GM18858 (cell line): ENCODE results near the gene CDK14.

Source experiments
- ATAC-seq: cut with Tn5 transposase; IDR thresholded peaks from one replicate; pipeline ENCODE4 v1.9.1; 2021; ENCODE audit not compliant: unreplicated experiment

The CDK14 gene

DNA sequence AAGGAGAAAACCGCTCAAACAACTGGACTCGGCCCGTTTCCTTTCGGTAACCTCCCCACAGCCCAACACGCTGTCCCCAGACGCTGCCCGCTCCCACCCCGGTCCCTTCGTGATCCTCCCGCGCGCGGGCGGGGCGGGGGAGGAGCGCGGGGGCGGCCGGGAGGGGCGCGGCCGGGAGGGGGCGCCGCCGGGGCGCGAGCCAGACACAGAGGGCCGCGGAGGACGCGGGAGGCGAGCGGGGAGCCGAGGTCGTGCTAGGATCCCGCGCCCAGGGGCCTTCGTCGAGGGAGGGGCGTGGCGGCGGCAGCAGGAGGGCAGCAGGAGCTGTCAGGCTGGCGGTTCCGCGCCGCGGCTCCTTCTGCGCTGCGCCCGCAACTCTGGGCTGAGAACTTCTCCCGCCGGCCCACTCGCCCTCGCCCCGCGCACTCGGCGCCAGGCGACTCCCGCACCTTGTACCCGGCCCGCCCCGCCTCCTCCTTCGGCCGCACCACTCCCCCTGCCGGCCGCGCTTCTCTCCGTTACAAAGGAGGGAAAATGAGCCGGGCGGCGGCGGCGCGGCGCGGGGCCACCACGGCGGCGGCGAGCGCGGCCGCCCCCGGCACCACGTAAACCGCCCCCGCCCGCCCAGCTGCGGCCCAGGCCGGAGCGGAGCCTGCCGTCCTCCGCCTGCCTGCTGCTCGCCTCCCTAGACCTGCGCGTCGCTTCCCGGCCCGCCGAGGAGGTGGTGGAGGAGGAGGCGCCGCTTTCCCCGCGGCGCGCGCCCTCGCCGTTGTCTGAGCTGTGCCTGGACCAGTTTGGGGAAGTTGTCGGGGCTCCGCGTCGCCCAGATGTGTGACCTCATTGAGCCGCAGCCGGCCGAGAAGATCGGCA, at the start of gene CDK14:
Gene CDK14 (plus strand): TSS at position 521 of the 870 bp plus-strand sequence. CDS start 307 bp downstream, at position 828.
- ATAC-seq = peak; percentile 36

DNA sequence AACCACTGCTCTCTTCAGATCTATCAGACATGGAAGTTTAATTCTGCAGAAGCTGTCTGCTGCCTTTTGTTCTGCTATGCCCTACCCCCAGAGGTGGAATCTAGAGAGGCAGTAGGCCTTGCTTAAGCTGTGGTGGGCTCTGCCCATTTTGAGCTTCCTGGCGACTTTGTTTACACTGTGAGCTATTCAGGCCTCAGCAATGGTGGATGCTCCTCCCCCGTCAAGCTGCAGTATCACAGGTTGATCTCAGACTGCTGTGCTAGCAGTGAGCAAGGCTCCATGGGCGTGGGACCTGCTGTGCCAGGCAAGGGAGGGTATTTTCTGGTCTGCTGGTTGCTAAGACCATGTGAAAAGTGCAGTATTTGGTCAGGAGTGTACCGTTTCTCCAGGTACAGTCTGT, 45.1 kb upstream of the CDK14 start:
- ATAC-seq = no peak

DNA sequence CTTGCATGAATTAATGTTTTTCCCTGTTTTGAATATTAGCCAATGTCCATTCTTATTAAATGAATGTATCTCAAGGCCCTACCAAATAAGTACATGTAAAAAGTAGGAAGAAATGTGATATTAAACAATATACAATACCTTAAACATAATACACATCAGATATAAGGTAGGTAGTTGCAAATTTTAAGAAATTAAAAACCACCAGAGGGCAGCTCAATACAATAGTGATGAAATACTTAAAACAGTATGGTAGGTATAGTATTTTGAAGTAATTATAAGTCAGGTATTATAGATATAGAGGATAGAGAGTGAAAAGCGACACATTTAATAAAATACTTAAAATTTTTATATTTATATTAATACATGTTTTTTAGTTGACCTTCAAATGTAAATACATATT, 43.6 kb upstream of the CDK14 start:
- no peak for ATAC-seq

DNA sequence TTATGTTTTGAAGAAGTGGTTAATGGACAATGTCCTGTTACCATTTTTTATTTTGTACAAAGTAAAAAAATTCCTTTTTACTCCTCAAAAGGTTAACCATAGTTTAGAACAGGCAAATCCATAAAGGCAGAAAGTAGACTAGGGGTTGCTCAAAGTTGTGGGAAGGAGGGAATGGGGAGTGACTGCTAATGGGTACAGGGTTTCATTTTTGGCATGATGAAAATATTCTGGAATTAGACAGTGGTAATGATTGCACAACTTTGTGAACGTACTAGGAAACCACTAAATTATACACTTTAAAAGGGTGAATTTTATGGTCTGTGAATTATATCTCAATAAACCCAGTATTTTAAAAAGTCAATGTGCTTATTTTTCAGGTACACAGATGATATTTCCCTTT, 35.4 kb upstream of the CDK14 start:
- ATAC-seq = no peak

DNA sequence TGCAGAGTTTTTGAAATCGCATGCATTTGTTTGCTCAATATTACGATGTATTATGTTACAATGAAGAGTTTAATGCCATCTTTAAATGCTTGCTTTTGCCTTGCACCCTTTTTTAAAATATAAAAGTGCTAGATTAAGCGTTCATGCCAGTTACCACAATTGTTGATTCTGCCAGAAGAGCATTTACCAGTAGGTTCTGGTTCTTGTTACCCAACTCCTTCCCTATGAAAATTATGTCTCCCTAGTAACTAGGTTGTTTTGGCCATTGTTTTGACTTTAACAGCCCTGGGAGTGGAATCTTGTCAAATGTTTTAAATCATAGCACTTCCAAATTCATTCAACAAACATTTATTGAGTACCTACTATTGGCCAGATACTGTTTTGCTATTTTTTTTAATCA, 32.8 kb upstream of the CDK14 start:
- no peak for ATAC-seq

DNA sequence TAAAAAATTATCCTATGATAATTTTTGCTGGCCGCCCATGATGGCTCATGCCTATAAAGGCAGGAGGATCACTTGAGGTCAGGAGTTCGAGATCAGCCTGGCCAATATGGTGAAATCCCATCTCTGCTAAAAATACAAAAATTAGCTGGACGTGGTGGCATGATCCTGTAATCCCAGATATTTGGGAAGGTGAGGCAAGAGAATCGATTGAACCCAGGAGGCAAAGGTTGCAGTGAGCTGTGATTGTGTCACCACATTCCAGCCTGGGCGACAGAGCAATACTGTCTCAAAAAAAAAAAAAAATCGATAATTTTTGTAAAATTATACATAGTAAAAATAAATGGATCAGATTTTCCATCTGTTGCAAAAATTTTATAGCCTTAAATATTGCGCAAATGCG, 31.7 kb upstream of the CDK14 start:
- no peak for ATAC-seq

DNA sequence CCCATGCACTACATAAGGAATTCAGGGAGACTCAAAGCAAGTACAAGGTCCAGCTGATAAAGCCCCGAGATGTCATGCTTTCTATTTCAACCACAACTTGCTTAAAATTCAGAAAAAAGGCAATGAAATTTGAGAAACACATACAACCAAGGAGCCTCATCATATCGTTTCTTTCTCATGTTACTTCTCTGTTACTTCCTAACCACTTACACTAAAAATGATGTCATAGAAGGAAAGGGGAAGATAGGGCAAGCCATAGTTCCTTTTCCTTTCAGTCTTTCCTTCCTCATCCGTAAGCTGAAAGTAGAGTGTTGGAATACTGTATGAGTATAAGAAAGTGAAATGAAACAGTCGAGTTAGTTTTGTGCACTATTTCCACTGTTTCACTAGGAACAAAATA, 27.9 kb upstream of the CDK14 start:
- ATAC-seq = no peak

DNA sequence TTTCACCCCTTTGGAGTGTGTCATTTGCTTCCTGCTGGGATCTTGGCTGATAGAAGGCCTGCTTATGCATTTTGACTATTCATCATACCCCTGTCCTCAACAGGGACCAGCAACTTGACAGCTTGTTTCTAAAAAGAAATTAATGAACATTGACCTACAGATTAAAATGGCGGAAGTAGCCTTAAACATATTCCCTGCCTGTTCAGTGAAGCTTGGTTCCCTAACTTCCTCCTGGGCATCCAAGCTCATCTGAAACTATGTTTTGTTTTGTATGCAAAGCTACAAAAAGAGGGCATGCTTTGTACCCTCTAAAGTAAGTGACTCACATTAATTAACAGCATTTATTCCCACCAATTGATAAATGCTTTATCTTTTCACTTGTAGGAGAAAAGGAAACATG, 26.8 kb upstream of the CDK14 start:
- no peak for ATAC-seq

DNA sequence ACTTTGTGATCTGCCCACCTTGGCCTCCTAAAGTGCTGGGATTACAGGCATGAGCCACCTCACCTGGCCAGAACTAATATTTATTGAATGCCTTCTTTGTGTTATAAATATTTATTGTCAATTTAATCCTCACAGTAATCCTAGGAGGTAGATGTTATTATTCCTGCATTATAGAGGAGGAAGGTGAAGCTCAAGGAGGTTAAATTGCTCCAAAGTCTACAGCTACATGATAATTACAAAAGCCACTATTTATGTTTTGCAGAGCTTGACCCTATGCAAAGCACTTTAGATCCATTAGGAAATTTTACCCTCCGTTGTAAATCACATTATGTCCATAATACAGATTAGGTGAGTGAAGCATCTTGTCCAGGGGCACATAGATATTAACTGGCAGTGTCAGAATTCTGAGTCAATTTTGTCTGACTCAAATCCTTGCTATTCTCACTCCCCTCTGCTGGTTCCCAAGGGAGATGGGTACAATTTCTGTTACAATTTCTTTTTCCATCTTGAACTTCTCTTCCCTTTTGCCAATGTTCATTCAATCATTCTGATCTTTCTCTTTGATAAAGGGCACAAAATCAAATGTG, 25.7 kb upstream of the CDK14 start:
- ATAC-seq = no peak

DNA sequence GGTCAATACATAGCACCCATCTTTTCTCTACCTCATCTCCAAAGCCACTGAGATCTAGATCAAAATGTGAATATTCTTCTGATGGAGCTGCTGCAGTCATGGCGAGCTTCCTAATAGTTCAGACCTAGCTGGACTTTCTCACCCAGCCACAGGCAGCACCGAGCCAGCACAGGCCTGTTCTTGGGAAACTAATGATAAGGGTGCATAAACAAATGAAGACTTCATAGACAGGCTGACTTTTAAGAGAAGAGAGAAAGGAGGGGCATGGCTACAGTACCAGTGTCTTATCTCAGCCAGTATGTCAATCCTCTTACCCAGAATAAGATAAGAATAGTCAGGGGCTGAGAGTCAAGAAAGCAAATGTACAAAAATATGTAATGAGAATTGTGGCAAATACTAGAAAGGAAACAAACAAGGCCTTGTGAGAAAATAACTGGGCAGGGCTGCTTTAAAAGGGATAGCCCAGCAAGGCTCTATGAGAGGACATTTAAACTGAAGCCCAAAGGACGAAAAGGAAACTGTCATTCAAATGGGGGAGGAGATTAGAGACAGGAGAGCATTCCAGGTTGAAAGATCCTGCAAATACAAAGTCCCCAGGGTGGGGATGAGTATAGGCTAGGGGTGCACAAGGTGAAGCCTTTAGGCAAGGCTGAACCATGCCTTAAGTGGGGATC, 21.8 kb upstream of the CDK14 start:
- ATAC-seq = no peak

DNA sequence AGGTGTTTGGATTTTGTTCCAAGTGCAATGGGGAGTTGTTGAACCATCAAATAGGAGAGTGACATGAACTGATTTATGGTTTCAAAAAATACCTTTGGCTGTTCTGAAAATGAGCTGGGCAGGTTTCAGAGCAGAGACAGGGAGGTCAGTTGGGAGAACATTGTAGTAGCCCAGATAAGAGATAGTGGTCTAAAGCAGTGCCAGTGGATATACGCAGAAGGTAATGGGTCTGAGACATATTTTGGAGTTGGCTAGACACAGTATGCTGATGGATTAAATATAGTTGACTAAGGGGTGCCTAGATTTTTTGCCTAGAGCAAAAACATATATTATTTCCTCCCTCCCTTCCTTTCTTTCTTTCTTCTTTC, 21.3 kb upstream of the CDK14 start:
- no peak for ATAC-seq

DNA sequence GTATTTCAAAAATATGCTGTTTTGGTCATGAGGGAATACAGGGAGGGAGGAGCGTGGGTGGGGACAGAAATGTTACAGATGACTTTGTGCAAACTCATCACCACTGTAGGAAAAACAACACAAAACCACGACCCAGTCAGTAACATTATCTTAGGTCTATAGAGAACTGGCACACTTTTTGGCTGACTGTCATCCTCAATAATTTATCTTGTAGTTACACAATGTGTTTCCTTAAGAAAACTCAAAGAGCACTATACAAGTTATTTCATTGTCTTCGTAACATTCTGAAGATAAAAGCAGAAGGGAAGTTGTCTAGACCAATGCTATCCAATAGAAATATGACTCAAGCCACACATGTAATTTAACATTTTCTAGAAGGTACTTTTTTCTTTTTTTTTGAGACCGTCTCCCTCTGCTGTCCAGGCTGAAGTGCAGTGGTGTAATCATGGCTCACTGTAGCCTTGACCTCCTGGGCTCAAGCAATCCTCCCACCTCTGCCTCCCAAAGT, 16.9 kb upstream of the CDK14 start:
- no peak for ATAC-seq

DNA sequence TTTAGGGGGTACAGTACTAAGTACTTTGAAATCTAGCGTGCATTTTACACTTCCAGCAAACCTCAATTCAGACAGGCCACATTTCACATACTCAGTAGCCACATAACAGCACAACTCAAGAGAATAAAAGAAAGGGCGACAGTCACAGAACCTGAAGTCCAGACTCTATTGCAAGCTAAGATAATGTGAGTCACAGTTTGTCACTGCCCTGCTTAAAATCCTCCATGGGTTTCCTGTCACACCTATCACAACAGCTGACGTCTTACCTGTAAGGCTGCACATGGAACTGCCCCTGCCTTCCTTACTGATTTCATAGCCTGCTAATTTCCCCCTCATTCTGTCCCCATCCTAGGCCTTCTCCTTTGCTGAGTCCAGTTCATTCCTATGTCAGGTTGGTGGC, 16.1 kb upstream of the CDK14 start:
- ATAC-seq = no peak

DNA sequence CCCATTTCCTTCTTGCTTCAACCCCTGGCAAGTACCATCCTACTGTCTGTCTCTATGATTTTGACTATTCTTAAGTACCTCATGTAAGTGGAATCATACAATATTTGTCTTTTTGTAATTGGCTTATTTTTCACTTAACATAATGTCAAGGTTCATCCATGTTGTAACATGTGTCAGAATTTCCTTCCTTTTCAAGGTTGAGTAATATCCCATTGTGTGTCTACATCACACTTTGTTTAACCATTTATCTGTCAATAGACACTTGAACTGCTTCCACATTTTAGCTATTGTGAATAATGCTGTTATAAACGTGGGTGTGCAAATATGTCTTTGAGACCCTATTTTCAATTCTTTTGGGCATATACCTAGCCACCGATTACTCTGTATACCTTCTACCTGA, 14.0 kb upstream of the CDK14 start:
- no peak for ATAC-seq

DNA sequence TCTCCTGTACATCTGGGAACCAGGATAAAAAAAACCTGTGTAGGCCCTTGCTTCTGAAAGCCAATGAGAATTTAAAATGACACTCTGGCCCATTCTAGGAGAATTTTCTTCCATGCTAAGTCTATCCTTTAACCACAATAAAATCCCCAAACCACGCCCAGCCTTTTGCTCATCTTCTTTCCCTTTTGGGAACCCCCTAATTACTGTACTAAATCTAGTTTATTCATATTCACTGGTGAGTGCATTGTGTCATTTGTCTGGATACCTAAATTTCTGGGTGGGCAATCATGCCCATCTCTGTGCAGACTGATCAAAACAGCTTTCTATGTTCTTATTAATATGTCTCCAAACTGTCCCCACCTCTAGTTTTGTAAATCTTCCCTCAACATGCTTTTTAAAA, 11.7 kb upstream of the CDK14 start:
- ATAC-seq = no peak

DNA sequence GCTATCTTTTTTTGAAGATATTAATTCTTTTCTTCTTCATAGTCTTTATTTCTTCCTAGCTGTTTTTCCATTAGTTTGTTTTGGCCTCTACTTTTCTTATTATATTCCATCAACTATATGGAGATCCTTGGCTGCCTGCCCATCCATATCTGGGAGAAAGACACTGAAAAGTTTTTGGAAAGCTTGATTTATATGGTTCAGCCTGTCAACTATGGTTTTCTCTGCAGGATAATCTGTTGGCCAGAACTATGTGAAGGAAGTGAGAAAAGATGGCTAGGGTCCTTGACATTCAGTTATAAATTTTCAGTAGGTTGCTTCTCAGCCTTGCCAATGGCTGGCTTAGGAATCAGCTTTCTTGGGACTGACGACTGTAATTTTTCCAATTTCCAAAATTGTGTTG, 10.0 kb upstream of the CDK14 start:
- no peak for ATAC-seq

DNA sequence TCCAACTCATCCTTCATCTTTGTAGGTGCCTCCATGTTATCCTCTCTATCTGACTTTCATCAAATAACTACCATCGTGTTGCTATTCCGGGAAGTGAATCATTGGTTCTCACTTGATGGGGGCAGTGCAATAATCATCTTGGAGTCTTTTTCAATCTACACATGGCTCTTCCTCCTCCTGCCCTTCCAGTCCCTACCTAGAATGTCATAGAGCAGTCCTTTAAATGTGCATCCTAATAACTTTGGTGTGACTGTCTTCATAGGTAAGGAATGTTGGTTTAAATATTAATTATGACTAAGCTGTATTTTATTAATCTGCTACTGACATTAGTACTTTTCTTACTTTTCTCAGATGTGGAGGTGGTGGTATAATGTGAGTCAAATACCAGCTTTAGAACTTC, 8.4 kb upstream of the CDK14 start:
- no peak for ATAC-seq

DNA sequence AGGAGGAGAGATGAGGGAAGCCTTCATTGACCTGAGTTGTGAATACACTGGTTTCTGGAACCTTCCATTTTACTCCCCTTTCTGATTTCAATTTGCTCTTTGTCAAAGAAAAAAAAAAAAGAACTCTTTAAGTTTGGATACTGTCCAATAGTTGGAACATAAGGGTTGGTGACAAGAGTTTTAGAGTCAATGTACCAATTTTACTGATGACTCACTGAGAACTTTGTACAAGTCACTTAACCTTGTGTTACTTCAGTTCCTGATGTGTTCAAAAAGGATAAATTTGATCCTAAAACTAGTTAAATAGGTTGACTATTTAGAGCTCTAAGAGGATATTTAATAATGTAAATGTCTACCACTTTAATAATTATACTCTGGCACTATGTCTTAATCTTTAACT, 4.1 kb upstream of the CDK14 start:
- ATAC-seq = no peak

DNA sequence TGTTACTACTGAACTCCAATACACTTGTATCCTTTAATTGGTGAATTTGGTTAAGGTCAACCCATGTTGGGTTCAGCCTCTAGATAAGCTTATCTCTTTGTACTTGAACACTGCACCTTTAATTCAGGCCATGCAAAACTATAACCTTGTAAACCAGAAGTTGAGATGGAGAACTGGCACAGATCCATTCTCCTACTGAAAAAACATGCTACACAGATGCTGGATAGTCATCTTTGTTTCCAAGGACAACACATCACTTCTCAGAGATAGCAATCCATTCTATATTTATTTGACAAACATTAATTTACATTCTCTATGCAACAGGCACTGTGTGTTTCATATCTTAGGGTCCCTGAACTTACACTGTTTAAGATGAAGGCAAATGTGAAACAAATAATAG, 2.9 kb upstream of the CDK14 start:
- ATAC-seq = no peak

DNA sequence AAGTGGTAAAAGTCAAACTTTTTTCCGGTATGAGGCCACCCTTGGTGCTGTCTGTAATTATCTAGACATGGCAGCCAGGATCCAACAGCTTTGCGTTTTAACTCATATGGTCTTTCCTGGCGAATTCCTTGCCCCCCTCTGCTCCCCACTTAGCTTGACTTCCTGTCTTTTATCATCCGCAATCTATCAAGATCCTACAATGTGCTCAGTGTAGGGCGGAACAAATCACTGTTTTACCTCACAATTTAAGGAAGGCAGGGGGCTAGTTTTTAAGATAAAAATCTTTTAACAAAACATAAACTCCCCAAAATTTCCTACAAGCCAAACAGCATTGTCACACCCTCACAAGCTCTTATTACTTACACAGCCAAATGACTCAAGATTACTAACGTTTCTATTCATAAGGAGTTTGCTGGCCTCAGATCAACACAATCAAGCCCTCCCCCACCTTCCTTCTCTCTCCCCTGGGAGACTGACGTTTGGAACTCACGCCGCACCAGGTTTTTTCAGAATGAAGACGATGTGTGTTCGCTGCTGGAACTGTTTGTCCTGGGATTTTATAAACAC, 1.3 kb upstream of the CDK14 start:
- no peak for ATAC-seq

DNA sequence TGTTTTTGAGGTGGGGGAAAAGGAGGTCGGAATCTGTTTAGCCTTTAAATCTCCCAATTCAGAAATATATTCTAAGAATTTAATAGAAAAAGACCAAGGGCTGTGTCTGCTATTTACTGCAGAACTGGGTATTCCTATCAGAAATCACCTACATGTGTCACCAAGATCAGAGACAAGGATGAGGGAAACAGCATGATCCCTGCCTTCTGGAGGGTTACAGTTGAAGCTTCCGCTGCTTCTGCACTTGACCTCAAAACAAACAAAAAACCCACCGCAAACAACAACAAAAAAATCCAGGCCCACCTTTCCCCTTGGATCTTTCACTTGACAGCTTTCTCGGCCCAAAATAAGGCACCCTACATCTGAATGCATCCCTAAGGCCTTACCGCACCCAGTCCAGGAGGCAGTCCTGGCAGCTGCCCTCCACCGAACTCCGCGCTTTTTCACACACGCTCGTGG, 750 bp upstream of the CDK14 start:
- no peak for ATAC-seq
